Activated CD4-positive, alpha-beta T cell treated with anti-CD3 and anti-CD28 coated beads, Interleukin-2, amount 10 ng/mL, durations not matched to agents 7 days and 5 days (primary cell): Measurements from ENCODE around the gene HOOK2. TPM values are rescaled to one million over a fixed set of nuclear protein-coding genes. Genes with fewer than 3 reads are reported as not detected.
"Not testable (repeated sequence)": the region's sequence is repeated elsewhere in the genome, so short reads cannot be mapped to it uniquely, and the experiment has no call there.

Experiments used
- CTCF ChIA-PET: fragments of 350-600 bp; sonication (Branson Sonifier 250); formaldehyde crosslinking; loops from one replicate; lab custom pipeline; 2021; ENCODE audit warnings: antibody characterized with exemption; lab: Charles Lee
- POLR2A ChIA-PET: fragments of 350-600 bp; sonication (Branson Sonifier 250); formaldehyde crosslinking; loops from one replicate; lab custom pipeline; 2021; ENCODE audit warnings: antibody characterized with exemption; lab: Charles Lee
- DNase-seq: peaks from one replicate; pipeline ENCODE4 v3.0.0-alpha.2; 2020
- H3K27ac Mint-ChIP-seq: one replicate; pipeline ENCODE4 v1.8.0; 2021; ENCODE audit warnings: mild to moderate bottlenecking, moderate library complexity, mixed read lengths
- H3K27me3 Mint-ChIP-seq: one replicate; pipeline ENCODE4 v1.8.0; 2021; ENCODE audit warnings: mixed read lengths
- H3K36me3 Mint-ChIP-seq: one replicate; pipeline ENCODE4 v1.8.0; 2021; ENCODE audit warnings: low read depth, mixed read lengths
- H3K4me1 Mint-ChIP-seq: one replicate; pipeline ENCODE4 v1.8.0; 2021; ENCODE audit warnings: mixed read lengths
- H3K4me3 Mint-ChIP-seq: one replicate; pipeline ENCODE4 v1.8.0; 2021; ENCODE audit warnings: mild to moderate bottlenecking, moderate library complexity, mixed read lengths
- H3K9me3 Mint-ChIP-seq: one replicate; pipeline ENCODE4 v1.8.0; 2021; ENCODE audit warnings: mixed read lengths
- total RNA-seq, 2 experiments: library from RNA; stranded (reverse); gene quantifications; one replicate each; pipeline ENCODE4 v1.2.3, GENCODE V29; 2021

The HOOK2 gene
- total RNA-seq, 2 experiments from 2014 or later = 13.9 to 14.0 TPM

DNA sequence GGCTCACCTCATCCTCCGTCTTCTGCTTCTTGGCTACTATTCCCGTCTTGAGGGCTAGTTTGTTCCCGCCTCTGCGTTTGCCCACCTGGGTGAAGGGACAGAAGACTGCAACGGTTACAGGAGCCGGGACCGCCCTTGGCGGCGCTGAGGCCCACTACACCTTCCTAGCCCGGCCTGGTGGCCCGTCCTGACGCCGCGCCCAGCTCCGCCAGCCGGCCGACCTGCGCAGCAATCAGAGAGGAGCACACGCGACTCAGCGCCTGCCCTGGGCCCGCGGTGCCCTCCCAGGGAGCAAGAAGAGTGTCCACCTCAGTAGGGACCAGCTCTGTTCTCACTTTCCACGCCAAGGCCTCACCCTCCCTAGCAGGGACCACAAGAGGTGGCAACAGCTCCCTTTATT is 44.0 kb downstream of the HOOK2 start:
- Mint-ChIP-seq H3K36me3 (peaks cover 41% of the 10 kb centered on the region), H3K9me3 (no peaks in the 10 kb centered on the region), H3K4me3 (no peak overlapping the region), H3K27ac (no peak overlapping the region), H3K4me1 (peaks cover 32% of the 10 kb centered on the region), H3K27me3 (no peaks in the 10 kb centered on the region)
- DNase-seq = no peak
- CTCF ChIA-PET = interaction anchor here (0.7 to 2.0 kb wide), 5 partner anchors 10 to 149 kb away, joined by 3 to 6 read pairs (median 4); partner anchors contain the start of gene DNASE2
- POLR2A ChIA-PET = interaction anchor here (0.8 kb wide), 1 partner anchor 8 kb away, joined by 3 read pairs; the partner anchor contains the start of gene TNPO2

DNA sequence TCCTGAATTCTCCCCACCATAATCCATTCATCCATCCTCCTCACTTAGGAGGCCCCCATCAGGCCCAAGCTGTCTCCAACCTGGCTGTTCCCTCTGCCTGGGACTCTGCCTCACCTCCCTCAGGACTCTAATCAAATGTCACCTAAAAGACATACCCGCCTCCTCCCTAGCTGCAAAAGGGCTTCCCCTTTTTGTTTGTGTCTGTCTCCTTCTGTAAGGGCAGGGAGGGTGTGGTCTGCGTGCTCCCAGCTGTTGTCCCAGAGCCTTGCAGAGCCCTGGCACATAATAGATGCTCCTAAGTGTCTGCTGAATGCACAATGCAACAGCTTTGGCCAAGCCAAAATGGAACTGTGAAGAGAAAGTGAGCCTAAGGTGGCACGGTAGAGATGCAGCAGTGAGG is 45.3 kb downstream of the HOOK2 start:
- H3K9me3 Mint-ChIP-seq = no peaks in the 10 kb centered on the region
- no peaks in the 10 kb centered on the region for H3K27me3 Mint-ChIP-seq
- peaks cover 27% of the 10 kb centered on the region for H3K4me1 Mint-ChIP-seq
- H3K4me3 Mint-ChIP-seq = no peak overlapping the region
- no peak for DNase-seq
- POLR2A ChIA-PET = no interaction called here
- CTCF ChIA-PET = interaction anchor here (0.6 to 2.0 kb wide), 3 partner anchors 53 to 117 kb away, joined by 4 to 6 read pairs (median 4); no protein-coding TSS in a partner anchor
- no peak overlapping the region for H3K27ac Mint-ChIP-seq
- peaks cover 41% of the 10 kb centered on the region for H3K36me3 Mint-ChIP-seq

DNA sequence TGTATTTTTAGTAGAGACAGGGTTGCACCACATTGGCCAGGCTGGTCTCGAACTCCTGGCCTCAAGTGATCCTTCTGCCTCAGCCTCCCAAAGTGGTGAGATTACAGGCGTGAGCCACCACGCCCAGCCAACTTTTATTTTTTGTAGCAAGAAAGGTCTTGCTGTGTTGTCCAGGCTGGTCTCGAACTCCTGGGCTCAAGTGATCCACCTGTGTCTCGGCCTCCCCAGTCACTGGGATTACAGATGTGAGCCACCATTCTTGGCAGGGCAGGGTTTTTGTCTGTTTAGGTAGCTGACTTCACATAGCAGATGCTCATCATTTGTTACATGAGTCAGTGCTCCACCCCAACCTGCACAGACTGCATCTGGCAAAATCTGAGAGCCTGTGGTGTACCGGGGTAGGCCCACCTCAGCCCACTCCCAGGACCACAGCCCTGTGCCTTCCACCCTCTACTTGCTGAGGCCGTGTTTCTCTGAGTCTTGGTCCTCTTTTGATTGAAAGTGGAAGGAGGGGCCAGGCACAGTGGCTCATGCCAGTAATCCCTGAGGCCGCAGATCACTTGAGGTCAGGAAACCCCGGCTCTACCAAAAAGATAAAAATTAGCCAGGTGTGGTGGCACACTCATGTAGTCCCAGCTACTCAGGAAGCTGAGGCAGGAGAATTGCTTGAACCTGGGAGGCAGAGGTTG is 47.5 kb downstream of the HOOK2 start:
- POLR2A ChIA-PET = no interaction called here
- Mint-ChIP-seq H3K36me3 (peaks cover 36% of the 10 kb centered on the region), H3K4me1 (peaks cover 33% of the 10 kb centered on the region), H3K9me3 (no peaks in the 10 kb centered on the region), H3K4me3 (no peak overlapping the region), H3K27me3 (no peaks in the 10 kb centered on the region), H3K27ac (no peak overlapping the region)
- CTCF ChIA-PET = interaction anchor here (1.2 to 1.5 kb wide), 2 partner anchors 30 to 50 kb away, joined by 4 to 8 read pairs; no protein-coding TSS in a partner anchor
- no peak for DNase-seq

DNA sequence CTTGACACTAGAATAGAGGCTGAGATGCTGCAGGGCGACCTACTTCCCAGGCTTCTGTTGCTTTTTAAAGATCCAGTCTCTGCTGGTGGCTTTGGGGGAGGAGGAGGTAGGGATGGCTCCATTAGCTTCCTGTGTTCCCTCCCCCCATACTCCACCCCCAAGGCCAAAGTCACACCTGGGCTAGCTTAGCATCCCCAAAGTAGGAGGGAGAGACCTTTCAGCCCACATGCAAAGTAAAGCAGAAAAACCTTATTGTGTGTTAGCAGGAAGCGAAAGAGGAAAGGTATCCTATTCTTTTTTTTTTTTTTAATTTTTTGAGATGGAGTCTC is 48.4 kb downstream of the HOOK2 start:
- Mint-ChIP-seq H3K9me3 (no peaks in the 10 kb centered on the region), H3K4me1 (peaks cover 30% of the 10 kb centered on the region), H3K4me3 (no peak overlapping the region), H3K27ac (no peak overlapping the region), H3K27me3 (no peaks in the 10 kb centered on the region), H3K36me3 (peaks cover 30% of the 10 kb centered on the region)
- ChIA-PET POLR2A (no interaction called here), CTCF (interaction anchor here (0.6 to 1.5 kb wide), 5 partner anchors 10 to 51 kb away, joined by 3 to 8 read pairs (median 4); partner anchors contain the start of gene GET3)
- no peak for DNase-seq

DNA sequence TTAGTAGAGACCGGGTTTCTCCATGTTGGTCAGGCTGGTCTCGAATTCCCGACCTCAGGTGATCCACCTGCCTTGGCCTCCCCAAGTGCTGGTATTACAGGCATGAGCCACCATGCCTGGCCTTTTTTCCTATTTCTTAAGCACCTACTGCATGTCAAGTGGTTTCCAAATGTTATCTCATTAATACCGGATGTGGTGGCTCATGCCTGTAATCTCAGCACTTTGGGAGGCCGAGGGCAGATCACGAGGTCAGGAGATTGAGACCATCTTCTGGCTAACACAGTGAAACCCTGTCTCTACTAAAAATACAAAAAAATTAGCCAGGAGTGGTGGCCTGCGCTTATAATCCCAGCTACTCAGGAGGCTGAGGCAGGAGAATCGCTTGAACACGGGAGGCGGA is 49.7 kb downstream of the HOOK2 start:
- CTCF ChIA-PET = interaction anchor here (2.0 kb wide), 1 partner anchor 71 kb away, joined by 5 read pairs; no protein-coding TSS in a partner anchor
- peaks cover 36% of the 10 kb centered on the region for H3K36me3 Mint-ChIP-seq

DNA sequence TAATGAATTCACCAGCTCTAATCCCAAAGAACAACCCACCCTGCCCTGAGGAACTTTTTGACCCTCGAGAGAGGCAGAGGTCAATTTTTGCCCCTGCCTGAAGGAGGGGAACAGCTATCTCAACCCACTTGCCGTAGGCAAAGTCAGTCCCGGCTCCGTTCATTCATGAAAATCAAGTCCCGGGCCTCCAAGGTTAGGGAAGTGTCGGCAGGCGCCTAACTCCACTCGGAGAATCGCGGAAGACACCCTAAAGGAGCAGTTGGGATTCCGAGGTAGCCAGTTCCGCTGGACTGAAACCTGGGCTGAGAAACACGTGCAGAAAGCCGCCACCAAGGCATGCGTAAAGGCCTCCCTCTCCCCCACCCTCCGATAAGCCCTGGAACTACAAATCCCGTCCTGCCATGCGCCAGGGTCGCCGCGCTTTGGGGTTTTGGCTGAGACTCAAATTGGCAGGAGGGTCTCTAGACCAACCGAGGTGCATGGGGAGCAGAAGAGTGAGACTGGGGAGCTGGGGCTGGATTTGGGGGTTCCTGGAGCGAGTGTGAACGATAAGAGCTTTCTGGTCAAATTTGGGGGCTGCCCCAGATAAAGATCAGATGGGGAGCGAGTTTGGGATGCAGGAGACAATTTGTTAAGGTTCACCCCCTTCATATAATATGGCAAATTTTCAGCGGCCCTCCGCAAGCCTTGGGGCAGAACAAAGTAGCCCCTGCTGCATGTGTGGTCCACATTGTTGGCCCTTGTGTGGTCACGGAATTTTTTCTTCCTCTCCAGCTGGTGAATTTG is 51.5 kb downstream of the HOOK2 start, which contains the start of gene TNPO2:
TNPO2 (minus strand) TSS at position 292 of the 786 bp plus-strand sequence. CDS start 2,955 bp downstream, outside the sequence.
- ChIA-PET CTCF (interaction anchor here (0.9 to 2.6 kb wide), 9 partner anchors 10 to 124 kb away, joined by 3 to 22 read pairs (median 5); partner anchors contain the start of gene TRIR), POLR2A (interaction anchor here (0.7 to 1.3 kb wide), 2 partner anchors 8 to 10 kb away, joined by 3 read pairs; no protein-coding TSS in a partner anchor)
- H3K27ac Mint-ChIP-seq = peak within 1 kb of the TSS; percentile 93
- H3K4me3 Mint-ChIP-seq = peak within 1 kb of the TSS; percentile 86
- peak; percentile 81 for DNase-seq
- H3K36me3 Mint-ChIP-seq = peaks cover 27% of the 10 kb centered on the region
- H3K27me3 Mint-ChIP-seq = no peaks in the 10 kb centered on the region
- no peaks in the 10 kb centered on the region for H3K9me3 Mint-ChIP-seq
- peaks cover 32% of the 10 kb centered on the region for H3K4me1 Mint-ChIP-seq

More for the DNA sequence above, 49.7 kb downstream of the HOOK2 start:
- DNase-seq, H3K27me3 Mint-ChIP-seq, H3K27ac Mint-ChIP-seq, H3K9me3 Mint-ChIP-seq, POLR2A ChIA-PET, H3K4me3 Mint-ChIP-seq: not testable (repeated sequence)
- H3K4me1 Mint-ChIP-seq = peaks cover 34% of the 10 kb centered on the region

DNA sequence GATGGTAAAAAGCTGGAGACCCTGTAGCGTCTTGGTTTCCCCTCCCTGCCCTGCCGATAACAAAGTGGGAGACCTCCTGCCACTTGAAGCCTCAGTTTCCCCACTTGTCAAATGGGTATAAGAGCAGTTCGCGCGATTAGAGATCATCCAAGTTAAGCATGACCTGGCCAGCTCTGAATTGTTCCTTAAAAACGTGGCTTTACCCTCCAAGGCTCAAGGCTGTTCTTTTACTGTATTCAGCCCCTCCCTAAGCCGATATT is 52.0 kb downstream of the HOOK2 start:
- H3K36me3 Mint-ChIP-seq = peaks cover 28% of the 10 kb centered on the region
- ChIA-PET CTCF (interaction anchor here (0.9 to 2.6 kb wide), 7 partner anchors 10 to 74 kb away, joined by 3 to 22 read pairs (median 6); partner anchors contain the start of gene TRIR), POLR2A (interaction anchor here (0.7 to 1.6 kb wide), 3 partner anchors 8 to 11 kb away, joined by 3 to 8 read pairs (median 3); partner anchors contain the start of gene TRIR)
- H3K9me3 Mint-ChIP-seq = no peaks in the 10 kb centered on the region
- H3K4me3 Mint-ChIP-seq = peak overlapping the region; percentile 86
- H3K27me3 Mint-ChIP-seq = no peaks in the 10 kb centered on the region
- DNase-seq = no peak
- peaks cover 37% of the 10 kb centered on the region for H3K4me1 Mint-ChIP-seq
- peak overlapping the region; percentile 93 for H3K27ac Mint-ChIP-seq

DNA sequence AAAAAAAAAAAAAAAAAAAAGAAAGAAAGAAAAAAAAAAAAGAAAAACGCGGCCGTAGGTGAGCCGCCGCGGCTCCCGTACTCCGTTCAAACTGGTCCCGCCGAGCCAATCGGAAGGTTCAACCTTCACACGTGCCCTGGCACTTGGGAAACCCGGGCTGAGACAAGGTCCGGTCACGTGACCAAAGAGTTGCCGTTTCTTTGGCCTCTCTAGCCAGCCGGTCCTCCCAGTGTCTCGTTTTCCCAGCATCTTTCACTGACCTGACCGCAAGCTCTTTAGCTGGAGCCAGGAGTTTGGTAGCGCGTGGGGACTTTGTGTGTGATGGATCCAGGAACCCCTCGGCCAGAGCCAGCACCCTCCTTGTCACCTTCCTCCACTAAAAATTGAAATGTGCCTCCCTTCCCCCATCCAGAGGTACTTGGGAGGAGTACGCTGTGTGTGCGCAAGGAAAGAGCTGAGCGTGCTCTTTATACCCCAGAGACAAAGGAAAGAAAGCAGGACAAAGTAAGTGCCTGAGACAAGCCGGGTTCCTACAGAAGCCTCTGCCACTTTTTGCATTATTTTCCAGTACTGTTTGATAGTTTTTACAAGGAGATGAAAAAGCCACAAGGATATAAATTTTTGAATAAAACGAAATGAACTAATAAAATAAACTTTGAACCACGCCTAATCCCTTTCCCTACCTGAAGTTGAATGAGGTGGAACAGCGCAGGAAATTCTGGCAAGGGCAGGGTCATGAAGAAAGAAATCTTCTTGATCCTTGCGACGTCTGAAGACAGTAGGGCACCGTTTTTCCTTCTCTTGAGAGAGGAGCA is 52.6 kb downstream of the HOOK2 start:
- Mint-ChIP-seq H3K36me3 (peaks cover 27% of the 10 kb centered on the region), H3K9me3 (no peaks in the 10 kb centered on the region), H3K4me1 (peaks cover 37% of the 10 kb centered on the region), H3K27me3 (no peaks in the 10 kb centered on the region), H3K27ac (peak overlapping the region; percentile 93), H3K4me3 (peak overlapping the region; percentile 86)
- DNase-seq = peak; percentile 98
- CTCF ChIA-PET = interaction anchor here (0.6 to 2.6 kb wide), 10 partner anchors 9 to 74 kb away, joined by 3 to 22 read pairs (median 4); partner anchors contain the start of gene TRIR
- POLR2A ChIA-PET = interaction anchor here (1.1 to 1.6 kb wide), 3 partner anchors 9 to 69 kb away, joined by 3 to 8 read pairs (median 4); partner anchors contain the start of genes JUNB and TRIR

DNA sequence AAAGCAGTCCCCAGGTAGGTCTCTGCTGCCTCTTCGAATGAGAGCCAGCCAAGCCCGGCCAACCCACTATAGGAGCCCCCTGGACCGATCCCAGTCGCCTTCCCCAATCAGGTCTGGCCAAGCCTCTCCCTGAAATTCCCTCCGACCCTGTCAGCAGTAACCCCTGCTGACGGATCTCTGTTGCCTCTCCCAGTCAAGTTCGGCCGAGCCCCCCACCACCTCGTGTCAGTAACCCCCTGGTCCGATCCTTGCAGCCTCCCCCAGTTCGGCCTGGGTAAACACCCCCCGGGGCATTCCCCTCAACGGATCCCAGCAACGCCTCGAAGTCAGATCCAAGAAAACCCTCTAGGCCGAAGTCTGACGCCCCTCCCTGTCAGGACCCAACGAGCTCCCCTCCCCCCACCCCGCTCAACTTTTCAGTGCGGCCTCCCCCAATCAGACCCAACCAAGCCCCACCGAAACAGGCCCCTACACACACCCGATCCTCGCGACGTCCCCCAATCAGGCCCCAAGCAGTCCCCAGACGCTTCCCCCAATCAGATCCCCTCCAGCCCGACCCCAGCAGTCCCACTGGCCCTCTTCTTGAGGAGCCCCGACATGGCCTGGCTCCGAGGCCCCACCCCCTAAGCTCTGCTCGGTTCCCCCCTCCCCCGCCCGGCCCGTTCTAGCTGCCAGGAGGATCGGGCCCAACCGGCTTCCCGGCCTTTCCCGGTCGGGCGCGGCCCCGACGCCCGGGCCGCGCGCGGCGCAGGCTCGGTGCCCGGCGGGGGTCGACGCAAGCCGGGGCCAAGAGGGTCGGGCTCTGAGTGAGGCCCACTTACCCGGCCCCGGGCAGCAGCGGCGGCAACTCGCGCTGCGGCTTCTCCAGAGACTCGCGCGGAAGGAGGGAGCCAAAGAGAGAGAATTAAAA is 53.4 kb downstream of the HOOK2 start:
- H3K9me3 Mint-ChIP-seq = no peaks in the 10 kb centered on the region
- peaks cover 26% of the 10 kb centered on the region for H3K36me3 Mint-ChIP-seq
- peak; percentile 55 for DNase-seq
- CTCF ChIA-PET = interaction anchor here (0.5 to 2.1 kb wide), 8 partner anchors 8 to 169 kb away, joined by 3 to 6 read pairs (median 3); partner anchors contain the start of gene GCDH
- POLR2A ChIA-PET = interaction anchor here (1.1 to 1.6 kb wide), 2 partner anchors 12 to 70 kb away, joined by 4 to 8 read pairs; partner anchors contain the start of genes JUNB and TRIR
- H3K27me3 Mint-ChIP-seq = no peaks in the 10 kb centered on the region
- peak overlapping the region; percentile 95 for H3K4me3 Mint-ChIP-seq
- H3K4me1 Mint-ChIP-seq = peaks cover 38% of the 10 kb centered on the region
- peak overlapping the region; percentile 95 for H3K27ac Mint-ChIP-seq

DNA sequence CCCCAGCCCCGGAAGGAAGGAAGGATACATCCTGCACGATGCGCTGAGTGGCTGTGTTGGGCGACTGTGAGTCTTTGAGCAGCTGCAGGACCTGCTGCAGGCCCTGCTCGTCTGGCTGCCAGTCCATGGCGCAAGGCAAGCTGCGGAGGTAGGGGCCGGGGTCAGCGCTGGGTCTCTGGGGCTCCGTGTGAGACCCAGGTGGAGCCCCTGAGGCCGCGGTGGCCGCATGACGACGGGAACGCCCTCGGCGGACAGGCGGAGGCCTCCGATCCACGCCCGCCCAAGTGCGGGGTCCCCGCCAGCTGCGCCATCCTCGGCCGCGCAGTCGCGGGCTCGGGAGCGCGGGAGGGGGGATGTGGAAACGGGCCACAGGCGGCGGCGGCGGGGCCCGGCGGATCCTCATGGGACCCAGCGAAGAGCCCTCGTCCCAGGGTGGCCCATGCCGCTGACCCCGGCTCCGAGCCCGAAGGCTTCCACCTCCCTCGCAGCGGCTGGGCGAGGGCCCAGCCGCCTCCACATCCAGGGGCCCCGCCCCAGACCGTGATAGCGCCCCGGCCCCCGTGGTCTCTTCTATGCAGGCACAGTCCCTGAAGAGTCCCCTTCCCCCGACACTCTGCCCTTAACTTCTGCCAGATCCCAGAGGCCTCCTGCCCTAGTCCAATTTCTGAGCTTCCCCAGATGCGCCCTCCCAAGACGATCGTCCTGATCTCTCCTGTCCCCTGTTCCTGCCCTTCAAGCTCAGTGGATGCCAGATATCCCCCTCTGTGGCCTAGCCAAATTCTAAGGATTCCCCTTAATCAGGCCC is 54.3 kb downstream of the HOOK2 start:
- ChIA-PET CTCF (interaction anchor here (0.5 to 2.1 kb wide), 3 partner anchors 10 to 170 kb away, joined by 3 to 6 read pairs (median 3); partner anchors contain the start of gene GCDH), POLR2A (no interaction called here)
- Mint-ChIP-seq H3K4me3 (peak overlapping the region; percentile 95), H3K27me3 (no peaks in the 10 kb centered on the region), H3K36me3 (peaks cover 28% of the 10 kb centered on the region), H3K9me3 (no peaks in the 10 kb centered on the region), H3K4me1 (peaks cover 39% of the 10 kb centered on the region), H3K27ac (peak overlapping the region; percentile 95)
- DNase-seq = peak; percentile 45
